Measurements from ENCODE around the gene FRS3. TPM values are rescaled to one million over a fixed set of nuclear protein-coding genes. Genes with fewer than 3 reads are reported as not detected.

Gene FRS3
- total RNA-seq, 4 donors from 2014 or later, result 4.4 to 11.4 (median 7.5) TPM

- Histone ChIP-seq H3K36me3 (peaks cover 0 to 37% (median 0%) of the 10 kb centered on the region in 3 donors), H3K27me3 (no peaks in the 10 kb centered on the region), H3K4me1 (peaks cover 0 to 48% (median 17%) of the 10 kb centered on the region in 4 donors), H3K4me3 (peak overlapping the region; percentile 58 to 89 (median 61)), H3K27ac (peak overlapping the region in 2 of 4 donors; percentile 60 to 91), H3K9me3 (no peaks in the 10 kb centered on the region)
- TF ChIP-seq EP300 (IDR thresholded peaks at IDR 0.05), result no peak
- no peak for TF ChIP-seq CTCF (IDR thresholded peaks at IDR 0.05)
- TF ChIP-seq POLR2A (IDR thresholded peaks at IDR 0.05), result no peak
- 19 to 38% methylated on average over 6 of the region's 6 CpGs for WGBS, 2 donors
- no peak for DNase-seq (ENCODE audit: low spot score in 2 of 2)
Observed at GRCh38 chr6:41778895-41779294, 805 bp downstream of the FRS3 start.

- 91 to 94% methylated on average over 5 of the region's 5 CpGs for WGBS, 2 donors
- Histone ChIP-seq H3K27me3 (no peaks in the 10 kb centered on the region), H3K36me3 (peaks cover 0 to 46% (median 0%) of the 10 kb centered on the region in 3 donors)
Observed at GRCh38 chr6:41777551-41778285, 2.0 kb downstream of the FRS3 start.

GRCh38 chr6:41775293-41775882, 4.3 kb downstream of the FRS3 start:
- TF ChIP-seq EP300 (IDR thresholded peaks at IDR 0.05), result no peak
- no peak for TF ChIP-seq CTCF (IDR thresholded peaks at IDR 0.05)
- TF ChIP-seq POLR2A (IDR thresholded peaks at IDR 0.05), result no peak
- peaks cover 0 to 70% (median 9%) of the 10 kb centered on the region in 3 donors for H3K36me3 ChIP-seq
- H3K27ac ChIP-seq, result no peak overlapping the region

More at GRCh38 chr6:41777551-41778285, 2.0 kb downstream of the FRS3 start:
- no peaks in the 10 kb centered on the region for H3K9me3 ChIP-seq
- DNase-seq (ENCODE audit: low spot score in 2 of 2), result no peak
- no peak for TF ChIP-seq EP300 (IDR thresholded peaks at IDR 0.05)
- TF ChIP-seq POLR2A (IDR thresholded peaks at IDR 0.05), result no peak
- no peak for TF ChIP-seq CTCF (IDR thresholded peaks at IDR 0.05)
- H3K4me3 ChIP-seq, result no peak overlapping the region
- H3K4me1 ChIP-seq, result peaks cover 0 to 36% (median 17%) of the 10 kb centered on the region in 4 donors
- no peak overlapping the region for H3K27ac ChIP-seq

GRCh38 chr6:41774841-41775240, 4.9 kb downstream of the FRS3 start:
- H3K4me3 ChIP-seq, result no peak overlapping the region
- no peak overlapping the region for H3K27ac ChIP-seq
- no peaks in the 10 kb centered on the region for H3K9me3 ChIP-seq
- no peak for DNase-seq (ENCODE audit: low spot score in 2 of 2)
- WGBS, 2 donors, result 89 to 90% methylated on average over 3 of the region's 3 CpGs
- H3K4me1 ChIP-seq, result peaks cover 0 to 19% (median 8%) of the 10 kb centered on the region in 4 donors
- TF ChIP-seq CTCF (IDR thresholded peaks at IDR 0.05) (no peak), POLR2A (IDR thresholded peaks at IDR 0.05) (no peak), EP300 (IDR thresholded peaks at IDR 0.05) (no peak)
- peaks cover 0 to 75% (median 9%) of the 10 kb centered on the region in 3 donors for H3K36me3 ChIP-seq
- no peaks in the 10 kb centered on the region for H3K27me3 ChIP-seq

More at GRCh38 chr6:41775293-41775882, 4.3 kb downstream of the FRS3 start:
- Histone ChIP-seq H3K27me3 (no peaks in the 10 kb centered on the region), H3K4me3 (no peak overlapping the region), H3K4me1 (peaks cover 0 to 19% (median 8%) of the 10 kb centered on the region in 4 donors), H3K9me3 (no peaks in the 10 kb centered on the region)
- DNase-seq (ENCODE audit: low spot score in 2 of 2), result no peak
- WGBS, 2 donors, result 89 to 92% methylated on average over 11 to 13 of the region's 13 CpGs

Measured in tibial nerve (tissue), 4 donors.